ENCODE results near the gene KLHL40. TPM values are rescaled to one million over a fixed set of nuclear protein-coding genes. Genes with fewer than 3 reads are reported as not detected.

The KLHL40 gene
- total and polyA plus RNA-seq, 5 donors, result 0.09 to 1.6 (median 0.29) TPM

- 86% methylated on average over 12 of the region's 12 CpGs for WGBS
Measured at GRCh38 chr3:42662813-42663535, 22.4 kb upstream of the KLHL40 start.

DNA sequence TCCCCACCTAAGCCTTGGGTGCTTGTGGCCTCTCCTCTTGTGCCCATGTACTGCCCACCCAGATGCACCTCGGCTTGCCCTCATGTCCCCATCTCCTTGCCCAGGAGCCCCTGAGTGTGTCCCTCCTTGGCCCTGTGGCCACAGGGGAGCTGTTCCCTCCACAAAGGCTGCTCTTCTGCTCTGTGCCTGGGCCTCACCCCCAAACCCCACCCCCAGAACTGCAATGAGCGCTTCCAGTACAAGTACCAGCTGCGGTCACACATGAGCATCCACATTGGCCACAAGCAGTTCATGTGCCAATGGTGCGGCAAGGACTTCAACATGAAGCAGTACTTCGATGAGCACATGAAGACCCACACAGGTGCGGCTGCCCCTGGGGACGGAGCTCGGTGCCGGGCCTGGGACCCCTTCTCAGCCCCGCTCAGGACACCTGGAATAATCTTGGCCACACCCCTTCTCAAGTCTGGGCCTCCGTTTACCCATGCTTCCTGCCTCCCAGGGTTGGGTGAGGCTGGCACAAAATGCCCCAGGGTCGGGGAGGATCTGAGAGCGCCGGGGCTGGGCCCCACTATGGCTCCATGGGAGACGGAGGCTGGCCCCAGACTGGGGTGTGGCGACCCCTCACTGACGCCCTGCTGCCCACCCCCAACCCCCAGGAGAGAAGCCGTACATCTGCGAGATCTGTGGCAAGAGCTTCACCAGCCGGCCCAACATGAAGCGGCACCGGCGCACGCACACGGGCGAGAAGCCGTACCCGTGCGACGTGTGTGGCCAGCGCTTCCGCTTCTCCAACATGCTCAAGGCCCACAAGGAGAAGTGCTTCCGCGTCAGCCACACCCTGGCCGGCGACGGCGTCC is 21.5 kb upstream of the KLHL40 start:
- H3K9me3 ChIP-seq (ENCODE audit: control insufficient read depth, low read length), result no peaks in the 10 kb centered on the region
- DNase-seq (peak in 2 of 3 donors; percentile 64 to 65), ATAC-seq (no peak)
- H3K4me3 ChIP-seq (ENCODE audit: low read length), result no peak overlapping the region
- intact Hi-C loops (cut with DNase I), result loop anchor here in 1 of 4 donors (5.0 kb wide), 1 partner anchor 83 kb away; no protein-coding TSS in a partner anchor
- H3K27me3 ChIP-seq (ENCODE audit: control insufficient read depth, insufficient read depth), result no peaks in the 10 kb centered on the region
- WGBS, result 87% methylated on average over 38 of the region's 38 CpGs
- H3K4me1 ChIP-seq (ENCODE audit: control insufficient read depth, insufficient read depth, low read length), result peaks cover 5% of the 10 kb centered on the region
- H3K27ac ChIP-seq (ENCODE audit: low read length), result no peak overlapping the region

More at GRCh38 chr3:42662813-42663535, 22.4 kb upstream of the KLHL40 start:
- Histone ChIP-seq H3K27ac (ENCODE audit: low read length) (no peak overlapping the region), H3K27me3 (ENCODE audit: control insufficient read depth, insufficient read depth) (no peaks in the 10 kb centered on the region), H3K9me3 (ENCODE audit: control insufficient read depth, low read length) (no peaks in the 10 kb centered on the region), H3K4me3 (ENCODE audit: low read length) (no peak overlapping the region), H3K4me1 (ENCODE audit: control insufficient read depth, insufficient read depth, low read length) (peaks cover 5% of the 10 kb centered on the region)
- no peak for ATAC-seq
- peak in 1 of 3 donors; percentile 56 for DNase-seq
- intact Hi-C loops (cut with DNase I), result loop anchor here in 1 of 4 donors (5.0 kb wide), 1 partner anchor 84 kb away; no protein-coding TSS in a partner anchor

GRCh38 chr3:42664438-42664803 is 20.9 kb upstream of the KLHL40 start:
- ATAC-seq (no peak), DNase-seq (no peak)
- WGBS, result 84% methylated on average over 19 of the region's 19 CpGs
- intact Hi-C loops (cut with DNase I), result loop anchor here in 1 of 4 donors (5.0 kb wide), 1 partner anchor 83 kb away; no protein-coding TSS in a partner anchor
- H3K27me3 ChIP-seq (ENCODE audit: control insufficient read depth, insufficient read depth), result no peaks in the 10 kb centered on the region
- no peak overlapping the region for H3K4me3 ChIP-seq (ENCODE audit: low read length)
- H3K27ac ChIP-seq (ENCODE audit: low read length), result no peak overlapping the region
- H3K4me1 ChIP-seq (ENCODE audit: control insufficient read depth, insufficient read depth, low read length), result peaks cover 5% of the 10 kb centered on the region
- H3K9me3 ChIP-seq (ENCODE audit: control insufficient read depth, low read length), result no peaks in the 10 kb centered on the region

DNA sequence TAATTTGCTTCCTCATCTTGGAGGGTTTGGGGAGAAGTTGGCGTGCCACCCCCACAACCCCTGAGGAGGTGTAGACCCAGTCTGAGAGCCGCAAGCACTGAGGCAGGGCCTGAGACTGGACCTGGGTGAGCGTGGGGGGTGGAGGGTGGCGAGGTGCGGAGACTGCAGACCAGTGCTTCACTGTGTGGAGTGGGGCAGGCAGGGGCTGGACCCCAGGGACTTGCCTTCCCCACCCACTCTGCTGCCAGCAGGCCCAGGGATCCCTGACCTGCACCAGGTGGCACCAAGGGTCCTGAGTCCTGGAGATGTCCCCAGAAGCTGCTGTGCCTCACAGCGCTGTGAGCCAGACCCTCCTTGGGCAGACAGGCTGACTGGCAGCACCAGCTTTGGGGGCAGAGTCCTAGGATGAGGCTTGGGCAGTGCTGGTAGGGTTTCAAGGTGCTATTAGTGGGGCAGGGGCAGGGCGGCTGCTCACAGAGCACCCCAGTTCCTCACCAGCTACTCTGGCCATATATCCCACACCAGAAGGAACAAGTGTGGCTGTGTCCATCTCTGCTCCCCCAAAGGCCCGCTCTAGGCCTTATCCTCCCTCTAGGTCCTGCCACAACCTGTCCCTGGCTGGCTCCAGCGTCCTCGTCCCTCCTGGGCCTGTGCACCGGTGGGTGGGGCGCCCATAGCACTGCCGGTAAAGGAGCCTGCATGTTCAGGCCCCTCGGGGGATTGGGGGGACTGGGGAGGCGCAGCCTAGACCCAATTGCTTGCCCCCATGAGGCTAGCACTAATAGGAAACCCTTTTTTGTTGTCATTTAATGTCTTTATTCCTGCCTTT is 20.1 kb upstream of the KLHL40 start:
- H3K4me3 ChIP-seq (ENCODE audit: low read length), result no peak overlapping the region
- H3K27ac ChIP-seq (ENCODE audit: low read length), result peak overlapping the region; percentile 19
- H3K9me3 ChIP-seq (ENCODE audit: control insufficient read depth, low read length), result no peaks in the 10 kb centered on the region
- DNase-seq, result peak in 1 of 3 donors; percentile 62
- no peaks in the 10 kb centered on the region for H3K27me3 ChIP-seq (ENCODE audit: control insufficient read depth, insufficient read depth)
- intact Hi-C loops (cut with DNase I), result no loop called here
- ATAC-seq, result no peak
- H3K4me1 ChIP-seq (ENCODE audit: control insufficient read depth, insufficient read depth, low read length), result peaks cover 5% of the 10 kb centered on the region
- 83% methylated on average over 15 of the region's 15 CpGs for WGBS

GRCh38 chr3:42666022-42666421 is 19.3 kb upstream of the KLHL40 start:
- 56% methylated on average over 8 of the region's 8 CpGs for WGBS
- Histone ChIP-seq H3K9me3 (ENCODE audit: control insufficient read depth, low read length) (no peaks in the 10 kb centered on the region), H3K27ac (ENCODE audit: low read length) (peak overlapping the region; percentile 84), H3K4me3 (ENCODE audit: low read length) (no peak overlapping the region), H3K4me1 (ENCODE audit: control insufficient read depth, insufficient read depth, low read length) (peaks cover 5% of the 10 kb centered on the region), H3K27me3 (ENCODE audit: control insufficient read depth, insufficient read depth) (no peaks in the 10 kb centered on the region)
- intact Hi-C loops (cut with DNase I), result no loop called here
- DNase-seq (peak in 1 of 3 donors; percentile 30), ATAC-seq (no peak)

DNA sequence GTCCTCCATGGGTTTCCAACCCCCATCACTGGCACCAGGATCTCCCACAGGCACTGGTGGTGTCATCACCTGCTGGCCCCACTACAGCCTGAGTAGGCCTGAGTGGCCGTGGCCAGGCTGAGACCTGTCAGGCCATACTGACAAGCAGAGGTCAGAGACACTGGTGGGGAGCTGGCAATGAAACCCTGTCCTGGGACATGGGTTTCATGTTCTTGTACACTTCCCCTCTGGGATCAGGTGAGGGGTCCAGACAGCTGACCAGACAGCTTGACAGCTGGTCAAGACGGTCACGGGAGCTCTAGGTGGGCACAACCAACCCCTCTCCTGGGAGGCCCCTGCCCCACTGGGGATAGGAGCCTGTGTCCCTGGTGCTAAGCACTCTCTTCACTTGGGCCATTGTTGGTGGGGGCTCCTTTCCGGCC is 18.7 kb upstream of the KLHL40 start:
- DNase-seq (peak; percentile 36 to 65 (median 57)), ATAC-seq (peak; percentile 25 to 26)
- peak overlapping the region; percentile 84 for H3K27ac ChIP-seq (ENCODE audit: low read length)
- no peak overlapping the region for H3K4me3 ChIP-seq (ENCODE audit: low read length)
- 52% methylated on average over 4 of the region's 4 CpGs for WGBS
- H3K9me3 ChIP-seq (ENCODE audit: control insufficient read depth, low read length), result no peaks in the 10 kb centered on the region
- no peaks in the 10 kb centered on the region for H3K27me3 ChIP-seq (ENCODE audit: control insufficient read depth, insufficient read depth)
- H3K4me1 ChIP-seq (ENCODE audit: control insufficient read depth, insufficient read depth, low read length), result peaks cover 5% of the 10 kb centered on the region
- intact Hi-C loops (cut with DNase I), result no loop called here

- H3K27me3 ChIP-seq (ENCODE audit: control insufficient read depth, insufficient read depth), result no peaks in the 10 kb centered on the region
- ATAC-seq (peak; percentile 4 to 10), DNase-seq (peak; percentile 37 to 70 (median 61))
- 48% methylated on average over 7 of the region's 7 CpGs for WGBS
- intact Hi-C loops (cut with DNase I), result no loop called here
- peaks cover 5% of the 10 kb centered on the region for H3K4me1 ChIP-seq (ENCODE audit: control insufficient read depth, insufficient read depth, low read length)
- no peaks in the 10 kb centered on the region for H3K9me3 ChIP-seq (ENCODE audit: control insufficient read depth, low read length)
- H3K27ac ChIP-seq (ENCODE audit: low read length), result peak overlapping the region; percentile 84
- H3K4me3 ChIP-seq (ENCODE audit: low read length), result no peak overlapping the region
Measured at GRCh38 chr3:42667096-42667522, 18.2 kb upstream of the KLHL40 start.

- no peak overlapping the region for H3K4me3 ChIP-seq (ENCODE audit: low read length)
- intact Hi-C loops (cut with DNase I), result no loop called here
- H3K4me1 ChIP-seq (ENCODE audit: control insufficient read depth, insufficient read depth, low read length), result peaks cover 5% of the 10 kb centered on the region
- 36% methylated on average over 8 of the region's 8 CpGs for WGBS
- DNase-seq (peak; percentile 22 to 62 (median 48)), ATAC-seq (peak; percentile 3 to 4)
- H3K27ac ChIP-seq (ENCODE audit: low read length), result peak overlapping the region; percentile 5
- H3K27me3 ChIP-seq (ENCODE audit: control insufficient read depth, insufficient read depth), result no peaks in the 10 kb centered on the region
- H3K9me3 ChIP-seq (ENCODE audit: control insufficient read depth, low read length), result no peaks in the 10 kb centered on the region
Measured at GRCh38 chr3:42667523-42668412, 17.6 kb upstream of the KLHL40 start.

GRCh38 chr3:42668413-42668760 is 16.9 kb upstream of the KLHL40 start:
- H3K9me3 ChIP-seq (ENCODE audit: control insufficient read depth, low read length), result no peaks in the 10 kb centered on the region
- 90% methylated on average over 2 of the region's 2 CpGs for WGBS
- intact Hi-C loops (cut with DNase I), result no loop called here
- DNase-seq (peak in 1 of 3 donors; percentile 7), ATAC-seq (no peak)
- no peak overlapping the region for H3K4me3 ChIP-seq (ENCODE audit: low read length)
- no peak overlapping the region for H3K27ac ChIP-seq (ENCODE audit: low read length)
- H3K27me3 ChIP-seq (ENCODE audit: control insufficient read depth, insufficient read depth), result no peaks in the 10 kb centered on the region
- H3K4me1 ChIP-seq (ENCODE audit: control insufficient read depth, insufficient read depth, low read length), result peaks cover 5% of the 10 kb centered on the region

GRCh38 chr3:42668793-42669217 is 16.5 kb upstream of the KLHL40 start:
- intact Hi-C loops (cut with DNase I), result no loop called here
- peaks cover 5% of the 10 kb centered on the region for H3K4me1 ChIP-seq (ENCODE audit: control insufficient read depth, insufficient read depth, low read length)
- no peaks in the 10 kb centered on the region for H3K9me3 ChIP-seq (ENCODE audit: control insufficient read depth, low read length)
- H3K4me3 ChIP-seq (ENCODE audit: low read length), result no peak overlapping the region
- ATAC-seq, result no peak
- DNase-seq, result peak in 1 of 3 donors; percentile 14
- H3K27me3 ChIP-seq (ENCODE audit: control insufficient read depth, insufficient read depth), result no peaks in the 10 kb centered on the region
- H3K27ac ChIP-seq (ENCODE audit: low read length), result no peak overlapping the region
- 62% methylated on average over 4 of the region's 4 CpGs for WGBS
